Mesenchymal stem cell (in vitro differentiated cells and primary cell): ENCODE measurements around the gene PCDH18.
A peak's percentile ranks its signal among the peaks of the same experiment; 100 is the strongest.
"Not testable (repeated sequence)": the region's sequence is repeated elsewhere in the genome, so short reads cannot be mapped to it uniquely, and the experiment has no call there.

Experiments
- DNase-seq: peaks from one replicate; pipeline ENCODE4 v3.0.0-alpha.2; 2013
- H2AFZ ChIP-seq: one replicate; pipeline ENCODE4 v1.6.1; 2013; ENCODE audit warnings: low read depth, mild to moderate bottlenecking, control low read depth, inconsistent platforms, low read length, moderate library complexity
- H2AK5ac ChIP-seq: 2 replicates; pipeline ENCODE4 v1.6.1; 2013; ENCODE audit warnings: low read length, moderate library complexity, mild to moderate bottlenecking, inconsistent platforms; ENCODE audit not compliant: severe bottlenecking
- H2BK120ac ChIP-seq: one replicate; pipeline ENCODE4 v1.6.1; 2013; ENCODE audit warnings: low read depth, mild to moderate bottlenecking, inconsistent platforms, low read length, moderate library complexity
- H2BK12ac ChIP-seq, 2 experiments: one replicate each; pipeline ENCODE4 v1.6.1; 2013; ENCODE audit warnings: inconsistent platforms in 2 of 2, low read length in 2 of 2, mild to moderate bottlenecking in 2 of 2, moderate library complexity in 2 of 2, control low read depth in 1 of 2
- H2BK15ac ChIP-seq: one replicate; pipeline ENCODE4 v1.6.1; 2013; ENCODE audit warnings: mild to moderate bottlenecking, low read depth, inconsistent platforms; ENCODE audit not compliant: poor library complexity, severe bottlenecking
- H2BK5ac ChIP-seq: 2 replicates; pipeline ENCODE4 v1.6.1; 2013; ENCODE audit warnings: low read depth, mild to moderate bottlenecking, low read length, control low read depth, inconsistent platforms; ENCODE audit not compliant: poor library complexity, severe bottlenecking
- H3K14ac ChIP-seq, 2 experiments: one replicate each; pipeline ENCODE4 v1.6.1; 2013; ENCODE audit warnings: inconsistent platforms in 2 of 2, low read length in 2 of 2, control low read depth in 1 of 2, mild to moderate bottlenecking in 1 of 2, moderate library complexity in 1 of 2
- H3K18ac ChIP-seq, 2 experiments: one replicate each; pipeline ENCODE4 v1.6.1; 2013; ENCODE audit warnings: inconsistent platforms in 2 of 2, low read length in 2 of 2, control low read depth in 1 of 2, low read depth in 1 of 2, mild to moderate bottlenecking in 1 of 2
- H3K23ac ChIP-seq, 2 experiments: one replicate each; pipeline ENCODE4 v1.6.1; 2013; ENCODE audit warnings: inconsistent platforms in 2 of 2, low read length in 2 of 2, mild to moderate bottlenecking in 2 of 2, moderate library complexity in 2 of 2, control low read depth in 1 of 2
- H3K27ac ChIP-seq: 2 replicates; pipeline ENCODE4 v1.5.1; 2013; ENCODE audit warnings: mild to moderate bottlenecking, moderate library complexity, low read length, control low read depth, inconsistent platforms; ENCODE audit not compliant: poor library complexity, severe bottlenecking
- H3K27me3 ChIP-seq, 2 experiments: 2 replicates each; pipeline versions ENCODE4 v1.6.1 to v1.7.0; 2013; ENCODE audit warnings: low read length in 2 of 2, mild to moderate bottlenecking in 2 of 2, moderate library complexity in 2 of 2, control low read depth in 1 of 2, inconsistent platforms in 1 of 2; ENCODE audit not compliant: control insufficient read depth in 1 of 2, insufficient read depth in 1 of 2
- H3K36me3 ChIP-seq, 2 experiments: 2 replicates each; pipeline versions ENCODE4 v1.6.1 to v1.7.0; 2013; ENCODE audit warnings: low read length in 2 of 2, control low read depth in 1 of 2, inconsistent platforms in 1 of 2, low read depth in 1 of 2, mild to moderate bottlenecking in 1 of 2; ENCODE audit not compliant: insufficient read depth in 2 of 2, control insufficient read depth in 1 of 2
- H3K4ac ChIP-seq, 2 experiments: one replicate each; pipeline ENCODE4 v1.6.1; 2013; ENCODE audit warnings: inconsistent platforms in 2 of 2, low read length in 2 of 2, mild to moderate bottlenecking in 2 of 2, moderate library complexity in 2 of 2, control low read depth in 1 of 2, low read depth in 1 of 2
- H3K4me1 ChIP-seq: 2 replicates; pipeline ENCODE4 v1.6.1; 2013; ENCODE audit warnings: low read depth, low read length, control low read depth; ENCODE audit not compliant: control insufficient read depth, insufficient read depth
- H3K4me2 ChIP-seq: 2 replicates; pipeline ENCODE4 v1.6.1; 2013; ENCODE audit warnings: low read length, mild to moderate bottlenecking, inconsistent platforms; ENCODE audit not compliant: poor library complexity, severe bottlenecking
- H3K4me3 ChIP-seq, 2 experiments: 2 replicates each; pipeline versions ENCODE4 v1.5.1 to v1.7.0; 2013; ENCODE audit warnings: low read length in 2 of 2, mild to moderate bottlenecking in 2 of 2, control low read depth in 1 of 2, low read depth in 1 of 2; ENCODE audit not compliant: insufficient read depth in 1 of 2
- H3K79me1 ChIP-seq: replicated peaks from 2 replicates; pipeline ENCODE4 v1.6.1; 2013; ENCODE audit warnings: mild to moderate bottlenecking, control low read depth, low read length, inconsistent platforms; ENCODE audit not compliant: poor library complexity, severe bottlenecking
- H3K9ac ChIP-seq: 2 replicates; pipeline ENCODE4 v1.7.0; 2013; ENCODE audit warnings: mild to moderate bottlenecking, low read length, moderate library complexity
- H3K9me3 ChIP-seq: 2 replicates; pipeline ENCODE4 v1.7.0; 2013; ENCODE audit warnings: mild to moderate bottlenecking, low read length; ENCODE audit not compliant: control insufficient read depth
- H4K8ac ChIP-seq: one replicate; pipeline ENCODE4 v1.6.1; 2013; ENCODE audit warnings: inconsistent platforms, mild to moderate bottlenecking, low read length, moderate library complexity
- H4K91ac ChIP-seq: one replicate; pipeline ENCODE4 v1.6.1; 2013; ENCODE audit warnings: mild to moderate bottlenecking, low read length, inconsistent platforms
- WGBS: methylation state at CpG from one replicate; pipeline ENCODE4 v1.1.7; 2013; ENCODE audit warnings: mixed read lengths; 5-methylcytosine and 5-hydroxymethylcytosine counted together

PCDH18 gene

DNA sequence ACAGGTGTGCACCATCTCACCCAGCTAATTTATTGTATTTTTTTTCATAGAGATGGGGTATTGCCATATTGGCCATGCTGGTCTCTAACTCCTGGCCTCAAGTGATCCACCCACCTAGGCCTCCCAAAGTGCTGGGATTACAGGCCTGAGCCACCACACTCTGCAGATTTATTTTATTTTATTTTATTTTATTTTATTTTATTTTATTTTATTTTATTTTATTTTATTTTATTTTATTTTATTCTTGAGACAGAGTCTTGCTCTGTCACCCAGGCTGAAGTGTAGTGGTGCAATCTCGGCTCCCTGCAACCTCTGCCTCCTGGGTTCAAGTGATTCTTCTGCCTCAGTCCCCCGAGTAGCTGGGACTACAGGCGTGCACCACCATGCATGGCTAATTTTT lies 15.0 kb downstream of the PCDH18 start:
- not testable (repeated sequence) for H3K27me3 ChIP-seq, H3K4me1 ChIP-seq, H3K14ac ChIP-seq, H4K8ac ChIP-seq, H2AFZ ChIP-seq, H3K9me3 ChIP-seq, H3K79me1 ChIP-seq, H2BK15ac ChIP-seq, H2BK12ac ChIP-seq, DNase-seq, H3K4me3 ChIP-seq, H2AK5ac ChIP-seq, H3K4me2 ChIP-seq, H2BK5ac ChIP-seq, H2BK120ac ChIP-seq, H3K27ac ChIP-seq, H3K18ac ChIP-seq, H3K23ac ChIP-seq, H3K9ac ChIP-seq, H3K4ac ChIP-seq, H4K91ac ChIP-seq
- 98% methylated on average over 3 of the region's 3 CpGs for WGBS
- H3K36me3 ChIP-seq, result peaks cover 6 to 33% of the 10 kb centered on the region in 2 experiments

DNA sequence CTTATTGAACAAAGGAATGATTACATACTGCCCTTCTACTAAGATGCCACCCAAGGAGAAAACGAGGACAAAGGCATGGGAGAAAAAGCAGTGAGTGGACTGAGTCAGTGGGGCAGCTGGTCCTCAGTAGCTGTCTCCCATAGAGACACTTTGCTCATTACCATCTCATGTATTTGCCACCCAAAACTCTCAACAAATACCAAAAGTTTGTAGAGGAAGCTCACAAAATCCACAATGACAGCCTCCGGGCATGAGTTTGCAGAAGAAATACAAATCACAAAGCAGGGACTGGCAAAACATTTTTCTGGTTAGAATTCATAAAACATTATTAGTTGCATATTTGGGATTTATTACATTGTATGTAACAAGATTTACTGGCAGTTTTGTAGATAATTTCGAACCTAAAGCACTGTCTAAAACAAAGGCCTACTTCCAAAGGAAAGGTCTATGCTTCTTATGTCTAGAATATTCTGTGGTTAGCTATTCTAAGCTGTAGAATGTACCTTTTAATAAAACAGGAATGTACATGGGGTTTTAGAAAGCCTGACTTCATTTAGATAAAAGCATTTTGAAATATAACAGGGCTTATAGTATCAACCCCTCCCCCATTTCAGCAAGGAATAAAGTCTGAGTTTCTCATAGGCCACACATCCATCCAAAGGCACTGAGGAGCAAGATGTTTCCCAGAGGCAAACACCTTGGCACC lies 17.7 kb downstream of the PCDH18 start:
- H2AK5ac ChIP-seq, result no peak overlapping the region
- WGBS, result 97% methylated on average over 2 of the region's 3 CpGs
- H3K18ac ChIP-seq, result no peak overlapping the region
- H2BK15ac ChIP-seq, result no peak overlapping the region
- H3K27ac ChIP-seq, result no peak overlapping the region
- no peak overlapping the region for H3K9ac ChIP-seq
- H2BK120ac ChIP-seq, result no peak overlapping the region
- no peak overlapping the region for H3K4me3 ChIP-seq
- no peaks in the 10 kb centered on the region for H3K9me3 ChIP-seq
- H3K4me1 ChIP-seq, result peaks cover 5% of the 10 kb centered on the region
- no peak for DNase-seq
- no peak overlapping the region for H4K91ac ChIP-seq
- H3K4me2 ChIP-seq, result no peak overlapping the region
- H3K23ac ChIP-seq, result no peak overlapping the region
- no peak overlapping the region for H3K14ac ChIP-seq
- H3K36me3 ChIP-seq, result peaks cover 0 to 6% of the 10 kb centered on the region in 2 experiments
- no peak overlapping the region for H2AFZ ChIP-seq
- no peak overlapping the region for H4K8ac ChIP-seq
- no peak overlapping the region for H2BK5ac ChIP-seq
- peak overlapping the region in 1 of 2 experiments; percentile 60 for H2BK12ac ChIP-seq
- H3K4ac ChIP-seq, result no peak overlapping the region
- no peaks in the 10 kb centered on the region for H3K79me1 ChIP-seq
- H3K27me3 ChIP-seq, result no peaks in the 10 kb centered on the region

DNA sequence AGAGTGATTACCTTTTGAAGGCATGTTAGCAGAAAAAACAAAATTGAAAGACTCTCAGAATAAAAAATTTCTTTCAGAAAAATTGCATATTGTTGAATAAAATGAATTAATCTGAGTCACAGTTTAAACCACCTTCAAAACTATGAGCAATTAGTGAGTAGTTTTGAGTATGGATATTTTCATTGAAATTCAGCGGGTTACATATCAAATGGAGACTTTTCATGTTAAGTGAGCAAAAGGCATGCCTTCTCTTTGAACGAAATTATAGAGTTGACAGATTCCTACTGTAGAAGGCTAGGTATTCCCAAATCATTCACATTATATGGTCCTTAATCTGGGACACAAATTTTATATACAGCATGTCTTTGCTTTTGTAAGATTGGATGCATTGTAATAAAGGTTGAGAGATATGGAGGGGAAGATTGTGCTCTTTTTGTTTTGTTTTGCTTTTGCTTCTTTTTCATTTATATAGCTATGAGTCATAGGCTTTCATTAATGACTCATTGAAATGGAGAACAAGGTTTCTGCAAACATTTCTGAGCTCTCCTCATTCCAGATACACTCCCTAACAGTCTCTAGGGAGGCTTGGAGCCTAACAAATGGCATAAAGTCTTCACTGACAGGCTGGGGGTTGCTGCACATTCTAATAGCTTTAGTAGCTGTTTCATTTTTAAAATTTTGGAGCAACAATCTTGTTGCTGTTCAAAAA lies 21.6 kb downstream of the PCDH18 start:
- Histone ChIP-seq H3K14ac (no peak overlapping the region), H2BK120ac (no peak overlapping the region), H3K4me2 (no peak overlapping the region), H4K91ac (no peak overlapping the region), H3K23ac (no peak overlapping the region), H2BK15ac (no peak overlapping the region), H4K8ac (no peak overlapping the region), H3K4me1 (peaks cover 5% of the 10 kb centered on the region), H2BK12ac (no peak overlapping the region), H2AFZ (no peak overlapping the region), H3K27me3 (no peaks in the 10 kb centered on the region), H3K18ac (no peak overlapping the region), H3K36me3 (no peaks in the 10 kb centered on the region), H3K9me3 (no peaks in the 10 kb centered on the region), H2BK5ac (no peak overlapping the region), H3K79me1 (no peaks in the 10 kb centered on the region), H2AK5ac (no peak overlapping the region), H3K27ac (peak overlapping the region; percentile 38), H3K9ac (peak overlapping the region; percentile 81), H3K4ac (no peak overlapping the region), H3K4me3 (peak overlapping the region in 1 of 2 experiments; percentile 69)
- no CpG with 5 or more reads among the region's 2 CpGs for WGBS
- peak; percentile 92 for DNase-seq

DNA sequence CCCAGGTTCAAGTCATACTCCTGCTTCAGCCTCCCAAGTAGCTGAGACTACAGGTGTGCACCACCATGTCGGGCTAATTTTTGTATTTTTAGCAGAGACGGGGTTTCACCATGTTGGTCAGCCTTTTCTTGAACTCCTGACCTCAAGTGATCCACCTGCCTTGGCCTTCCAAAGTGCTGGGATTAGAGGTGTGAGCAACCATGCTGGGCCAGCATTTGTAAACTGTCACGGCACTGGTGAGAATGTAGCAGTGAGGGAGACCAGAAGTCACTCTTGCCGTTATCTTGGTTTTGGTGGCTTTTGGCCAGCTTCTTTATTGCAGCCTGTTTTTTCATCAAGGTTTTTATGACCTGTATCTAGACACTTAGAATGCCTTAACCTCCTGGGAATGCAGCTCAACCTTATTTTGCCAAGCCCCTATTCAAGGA lies 22.4 kb downstream of the PCDH18 start:
- 77% methylated on average over 4 of the region's 4 CpGs for WGBS
- Histone ChIP-seq H3K9ac (peak overlapping the region; percentile 81), H4K8ac (no peak overlapping the region), H2AFZ (no peak overlapping the region), H2BK12ac (peak overlapping the region in 1 of 2 experiments; percentile 37), H3K27ac (no peak overlapping the region), H3K27me3 (no peaks in the 10 kb centered on the region), H3K36me3 (no peaks in the 10 kb centered on the region), H3K4me1 (peaks cover 5% of the 10 kb centered on the region), H2BK5ac (no peak overlapping the region), H3K4me2 (no peak overlapping the region), H3K9me3 (no peaks in the 10 kb centered on the region), H3K4me3 (no peak overlapping the region), H3K14ac (no peak overlapping the region), H3K23ac (no peak overlapping the region), H2BK15ac (no peak overlapping the region), H4K91ac (no peak overlapping the region), H2BK120ac (no peak overlapping the region), H3K4ac (no peak overlapping the region), H2AK5ac (peak overlapping the region; percentile 7), H3K79me1 (no peaks in the 10 kb centered on the region), H3K18ac (peak overlapping the region in 1 of 2 experiments; percentile 22)
- DNase-seq, result no peak
